Skeletal muscle satellite cell (primary cell): ENCODE data around the gene LRRC3. TPM values are rescaled to one million over a fixed set of nuclear protein-coding genes. Genes with fewer than 3 reads are reported as not detected.

Experiments used
- H3K27me3 ChIP-seq: 2 replicates; pipeline ENCODE4 v1.7.0; 2013; ENCODE audit warnings: low read length; ENCODE audit not compliant: control insufficient read depth, insufficient read depth
- H3K36me3 ChIP-seq: 2 replicates; pipeline ENCODE4 v1.7.0; 2013; ENCODE audit warnings: mild to moderate bottlenecking, control low read depth, low read length; ENCODE audit not compliant: insufficient read depth
- H3K4me1 ChIP-seq: 2 replicates; pipeline ENCODE4 v1.7.0; 2013; ENCODE audit warnings: low read length; ENCODE audit not compliant: control insufficient read depth, insufficient read depth
- H3K4me2 ChIP-seq: 2 replicates; pipeline ENCODE4 v1.7.0; 2013; ENCODE audit warnings: mild to moderate bottlenecking, low read length
- H3K4me3 ChIP-seq: 2 replicates; pipeline ENCODE4 v1.7.0; 2013; ENCODE audit warnings: low read length
- H3K9ac ChIP-seq: 2 replicates; pipeline ENCODE4 v1.7.0; 2013; ENCODE audit warnings: mild to moderate bottlenecking, low read depth, low read length, moderate library complexity
- H3K9me3 ChIP-seq: replicated peaks from 2 replicates; pipeline ENCODE4 v1.7.0; 2013; ENCODE audit warnings: mild to moderate bottlenecking, control low read depth, low read length
- small RNA-seq: library from RNA; depleted of rRNA; stranded (forward); fragments of <200 nt; gene quantifications from one replicate; pipeline ENCODE3, GENCODE V24; 2012

The LRRC3 gene

DNA sequence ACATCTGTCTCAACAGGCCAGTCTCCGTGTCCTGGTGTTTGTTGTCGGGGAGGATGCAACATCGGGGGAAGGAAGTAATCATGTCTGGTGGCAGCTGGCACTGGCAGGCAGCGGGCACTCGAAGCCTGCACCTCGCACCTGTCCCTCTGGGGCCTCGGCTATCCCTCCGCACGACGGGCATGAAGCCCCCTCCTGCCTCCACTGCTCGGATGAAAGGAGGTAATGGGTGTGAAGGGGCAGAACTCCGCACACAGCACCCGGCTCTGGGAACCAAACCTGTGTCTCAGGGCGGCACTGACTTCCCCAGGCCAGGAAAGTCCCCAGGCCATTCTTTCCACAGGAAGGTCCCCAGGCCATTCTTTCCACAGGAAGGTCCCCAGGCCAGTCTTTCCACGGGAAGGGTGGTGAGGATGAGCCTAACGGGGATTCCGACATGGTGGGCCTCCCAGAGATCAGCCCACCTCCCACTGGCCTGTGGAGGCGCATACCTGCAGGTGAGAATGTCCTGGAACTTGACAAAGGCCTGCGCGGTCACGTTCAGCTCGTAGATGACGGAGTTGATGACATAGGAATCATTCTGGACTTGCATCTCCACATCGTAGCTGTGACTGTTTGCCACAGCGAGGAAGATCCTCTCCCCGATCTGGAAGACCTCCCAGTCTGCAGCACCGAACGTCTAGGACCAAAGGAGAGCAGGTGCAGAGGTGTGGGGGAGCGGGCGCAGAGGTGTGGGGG, 53.6 kb downstream of the LRRC3 start:
- no peaks in the 10 kb centered on the region for H3K9me3 ChIP-seq
- peaks cover 42% of the 10 kb centered on the region for H3K27me3 ChIP-seq
- no peaks in the 10 kb centered on the region for H3K4me1 ChIP-seq
- H3K9ac ChIP-seq = no peak overlapping the region
- H3K36me3 ChIP-seq = no peaks in the 10 kb centered on the region
- H3K4me2 ChIP-seq = no peak overlapping the region
- no peak overlapping the region for H3K4me3 ChIP-seq

DNA sequence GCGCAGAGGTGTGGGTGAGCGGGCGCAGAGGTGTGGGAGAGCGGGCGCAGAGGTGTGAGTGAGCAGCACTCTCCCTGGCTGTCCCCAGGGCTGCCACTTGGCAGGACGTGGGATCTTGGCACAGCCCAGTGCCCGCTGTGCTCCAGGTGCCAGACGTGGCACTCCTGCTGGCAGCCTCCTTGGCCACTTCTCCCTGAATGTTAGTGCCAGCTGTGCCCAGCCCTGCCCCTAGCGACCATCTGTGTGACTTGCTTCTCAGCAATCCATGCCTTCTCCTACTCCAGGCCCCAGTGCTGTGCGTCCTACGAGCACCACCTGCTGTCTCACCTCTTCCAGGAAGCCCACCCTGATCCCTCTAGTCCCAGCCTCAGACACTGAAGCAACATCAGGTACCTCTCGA, 54.2 kb downstream of the LRRC3 start:
- H3K9ac ChIP-seq = no peak overlapping the region
- no peaks in the 10 kb centered on the region for H3K36me3 ChIP-seq
- H3K4me3 ChIP-seq = no peak overlapping the region
- H3K9me3 ChIP-seq = no peaks in the 10 kb centered on the region
- peaks cover 44% of the 10 kb centered on the region for H3K27me3 ChIP-seq
- H3K4me1 ChIP-seq = no peaks in the 10 kb centered on the region
- no peak overlapping the region for H3K4me2 ChIP-seq

DNA sequence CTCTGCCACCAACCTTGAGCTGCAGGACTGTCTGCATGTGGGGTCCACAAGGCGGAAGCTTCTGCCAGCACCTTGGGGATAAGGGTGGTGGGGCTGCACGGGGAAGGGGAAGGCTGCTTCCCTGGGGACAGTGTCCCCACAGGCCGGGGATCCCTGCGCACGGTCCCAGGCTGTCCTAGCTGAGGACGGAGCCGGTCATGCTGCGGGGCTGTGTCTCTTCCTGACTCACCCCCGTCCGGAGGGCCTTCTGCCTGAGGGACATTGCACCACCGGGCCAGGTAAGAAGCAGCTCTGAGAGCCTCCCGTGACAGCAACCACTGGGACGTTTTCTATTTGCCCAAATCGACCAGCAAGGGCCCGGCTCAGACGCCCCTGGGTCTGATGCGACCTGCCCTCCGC, 54.8 kb downstream of the LRRC3 start:
- no peaks in the 10 kb centered on the region for H3K9me3 ChIP-seq
- H3K4me2 ChIP-seq = no peak overlapping the region
- peaks cover 45% of the 10 kb centered on the region for H3K27me3 ChIP-seq
- H3K36me3 ChIP-seq = no peaks in the 10 kb centered on the region
- no peak overlapping the region for H3K4me3 ChIP-seq
- no peak overlapping the region for H3K9ac ChIP-seq
- H3K4me1 ChIP-seq = no peaks in the 10 kb centered on the region

DNA sequence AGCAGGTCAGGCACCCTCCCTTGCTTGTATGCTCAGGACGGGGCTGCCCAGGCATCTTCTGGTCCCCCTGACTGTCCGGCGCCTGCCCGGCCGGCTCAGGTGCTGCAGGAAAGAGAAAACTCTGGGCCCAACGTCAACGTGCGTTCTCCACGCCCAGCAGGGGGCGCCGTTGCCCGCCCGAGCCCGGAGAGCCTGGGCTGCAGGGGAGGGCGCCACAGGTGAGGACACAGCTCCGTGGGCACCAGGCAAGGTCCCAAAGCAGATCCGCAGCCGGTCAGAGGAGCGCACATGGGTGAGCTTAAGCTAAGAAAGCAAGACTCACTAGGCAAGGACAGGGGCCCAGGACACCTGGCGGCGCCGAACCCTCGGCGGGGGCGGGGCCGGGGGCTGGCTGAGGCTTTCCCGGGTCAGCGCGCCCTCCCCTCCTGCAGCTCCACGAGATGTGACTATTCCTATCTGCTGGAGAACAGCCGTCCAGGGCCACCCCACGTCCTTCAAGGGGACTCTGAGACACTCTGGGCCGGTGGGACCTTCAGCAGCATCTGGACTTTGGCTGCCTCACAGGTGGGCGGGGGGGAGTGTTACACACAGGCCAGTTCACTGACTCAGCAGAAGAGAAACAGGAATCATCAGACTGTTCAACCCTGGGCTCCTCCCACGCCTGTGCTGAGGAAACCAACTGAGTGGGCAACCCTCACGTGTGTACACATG, 55.4 kb downstream of the LRRC3 start:
- Histone ChIP-seq H3K27me3 (peaks cover 45% of the 10 kb centered on the region), H3K9ac (no peak overlapping the region), H3K4me2 (no peak overlapping the region), H3K4me1 (no peaks in the 10 kb centered on the region), H3K4me3 (no peak overlapping the region), H3K9me3 (no peaks in the 10 kb centered on the region), H3K36me3 (no peaks in the 10 kb centered on the region)

DNA sequence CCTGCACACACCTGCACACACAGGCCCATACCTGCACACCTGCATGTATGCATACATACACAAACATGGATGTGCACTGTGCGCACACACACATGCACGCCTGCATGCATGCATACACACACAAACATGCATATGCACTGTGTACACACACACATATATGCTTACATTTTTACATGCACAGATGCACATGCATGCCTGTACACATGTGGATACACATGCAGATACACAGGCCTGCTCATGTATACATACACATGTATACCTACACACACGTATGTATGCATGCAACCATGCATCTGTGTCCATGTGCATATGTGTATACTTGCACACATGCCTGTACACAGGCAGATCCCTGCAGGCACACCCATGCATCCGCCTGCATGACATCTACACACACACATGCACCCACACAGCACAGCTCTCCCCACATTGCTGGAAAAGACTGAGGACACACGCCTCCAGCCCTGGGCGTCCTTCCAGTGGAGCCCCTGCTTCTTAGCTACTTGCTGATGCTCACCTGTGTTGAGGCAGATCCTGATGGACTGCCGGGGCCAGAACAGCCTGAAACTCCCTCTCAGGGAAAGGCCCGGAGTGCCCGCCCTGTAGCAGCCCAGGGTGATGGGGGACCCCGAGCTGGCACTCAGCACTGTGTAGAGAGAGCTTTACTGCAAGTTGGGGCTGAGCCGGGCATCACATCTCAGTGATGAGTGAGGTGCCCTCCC, 56.1 kb downstream of the LRRC3 start:
- Histone ChIP-seq H3K4me2 (no peak overlapping the region), H3K4me3 (no peak overlapping the region), H3K4me1 (no peaks in the 10 kb centered on the region), H3K9me3 (no peaks in the 10 kb centered on the region), H3K9ac (no peak overlapping the region), H3K36me3 (no peaks in the 10 kb centered on the region), H3K27me3 (peaks cover 40% of the 10 kb centered on the region)

Small RNAs within 50 kb of the gene (small RNA-seq; reads per million reads assigned to genes)
- gene RF00285 = not detected
